GM23248 (cell line): ENCODE measurements around the gene COPG2.

ENCODE experiments used
- EZH2 ChIP-seq: fragments of 200-600 bp; sonication (generic); IDR thresholded peaks from 2 replicates; pipeline ENCODE4 v1.6.1; 2018; ENCODE audit warnings: antibody characterized with exemption, mild to moderate bottlenecking; ENCODE audit not compliant: insufficient read depth, poor library complexity, severe bottlenecking
- EZH2phosphoT487 ChIP-seq: fragments of 200-600 bp; sonication (generic); IDR thresholded peaks from 2 replicates; pipeline ENCODE4 v1.6.1; 2018; ENCODE audit warnings: antibody characterized with exemption, moderate library complexity, mild to moderate bottlenecking, low read depth; ENCODE audit not compliant: insufficient read depth

GRCh38 chr7:130683026-130683425 lies 14.5 kb upstream of the COPG2 start:
- TF ChIP-seq EZH2phosphoT487 (no peak), EZH2 (no peak)
